Naive B cell (primary cell): ENCODE results near the gene C14orf180. TPM values are rescaled to one million over a fixed set of nuclear protein-coding genes. Genes with fewer than 3 reads are reported as not detected.
A peak's percentile ranks its signal among the peaks of the same experiment; 100 is the strongest.

Source experiments
- ATAC-seq, 2 donors: fragments of 150-1000 bp; cut with Tn5 transposase; 2 replicates each; pipeline ENCODE4 v1.10.0; 2021; ENCODE audit warnings: low read depth in 2 of 2, mild to moderate bottlenecking in 2 of 2, moderate library complexity in 2 of 2
- DNase-seq: peaks from one replicate; pipeline ENCODE4 v3.0.0; 2022
- H3K27ac Mint-ChIP-seq, 6 donors: one replicate each; pipeline ENCODE4 v1.8.0; 2020 to 2022; ENCODE audit warnings: mild to moderate bottlenecking in 6 of 6, mixed read lengths in 6 of 6, moderate library complexity in 5 of 6, inconsistent platforms in 2 of 6
- H3K27me3 Mint-ChIP-seq, 3 donors: one replicate each; pipeline ENCODE4 v1.8.0; 2021 to 2022; ENCODE audit warnings: mixed read lengths in 3 of 3, mild to moderate bottlenecking in 1 of 3
- H3K36me3 Mint-ChIP-seq, 2 donors: one replicate each; pipeline ENCODE4 v1.8.0; 2020 to 2022; ENCODE audit warnings: mixed read lengths in 2 of 2, inconsistent platforms in 1 of 2, mild to moderate bottlenecking in 1 of 2
- H3K4me1 Mint-ChIP-seq, 3 donors: one replicate each; pipeline ENCODE4 v1.8.0; 2020 to 2022; ENCODE audit warnings: mixed read lengths in 3 of 3, inconsistent platforms in 1 of 3, mild to moderate bottlenecking in 1 of 3, moderate library complexity in 1 of 3
- H3K4me3 Mint-ChIP-seq, 8 donors: one replicate each; pipeline ENCODE4 v1.8.0; 2020 to 2022; ENCODE audit warnings: mild to moderate bottlenecking in 8 of 8, mixed read lengths in 8 of 8, moderate library complexity in 8 of 8, inconsistent platforms in 2 of 8
- H3K9me3 Mint-ChIP-seq, 7 donors: one replicate each; pipeline ENCODE4 v1.8.0; 2020 to 2022; ENCODE audit warnings: mixed read lengths in 7 of 7, mild to moderate bottlenecking in 5 of 7, inconsistent platforms in 2 of 7, moderate library complexity in 1 of 7
- polyA plus RNA-seq, 6 donors: library from polyadenylated mRNA; unstranded; fragments of 300-500 nt; fragmentation: Illumina TruSeq; gene quantifications; one replicate each; pipeline ENCODE4 v1.2.3, GENCODE V29; 2021; ENCODE audit warnings: low read depth in 6 of 6

Gene C14orf180
- polyA plus RNA-seq, 6 donors from 2014 or later, result not detected

DNA sequence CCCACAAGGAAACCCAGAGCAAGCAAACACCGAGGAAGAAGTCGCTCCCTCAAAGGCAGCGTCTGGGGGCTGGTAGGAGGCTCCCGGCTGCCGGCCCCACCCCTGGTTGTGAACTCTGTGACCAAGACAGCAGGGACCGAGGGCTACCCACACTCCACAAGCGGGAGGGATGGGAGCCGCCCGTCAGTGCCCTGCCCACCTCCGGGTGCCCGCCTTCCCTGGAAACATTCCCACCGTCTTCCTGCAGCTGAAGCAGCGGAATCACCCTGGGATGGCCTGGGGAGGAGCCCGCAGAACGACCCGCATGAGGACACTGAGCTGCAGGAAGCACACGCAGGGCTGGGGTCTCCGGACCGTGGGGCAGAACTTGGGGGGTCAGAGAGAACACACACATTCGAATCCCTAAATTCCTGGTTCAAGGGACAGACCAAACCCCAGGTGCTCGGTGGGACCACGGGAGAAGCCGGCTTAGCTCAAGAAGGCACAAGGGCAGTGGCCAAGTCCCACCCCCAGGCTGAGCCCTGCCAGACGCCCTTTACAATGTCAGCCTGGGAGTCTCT, 33.5 kb upstream of the C14orf180 start:
- DNase-seq, result no peak
- no peak overlapping the region for H3K4me3 Mint-ChIP-seq
- peaks cover 0 to 8% (median 0%) of the 10 kb centered on the region in 7 donors for H3K9me3 Mint-ChIP-seq
- ATAC-seq, result no peak
- H3K27me3 Mint-ChIP-seq, result peaks cover 33 to 68% (median 51%) of the 10 kb centered on the region in 3 donors
- H3K4me1 Mint-ChIP-seq, result no peaks in the 10 kb centered on the region
- no peak overlapping the region for H3K27ac Mint-ChIP-seq
- no peaks in the 10 kb centered on the region for H3K36me3 Mint-ChIP-seq

GRCh38 chr14:104546591-104547309, 32.8 kb upstream of the C14orf180 start:
- DNase-seq (no peak), ATAC-seq (no peak)
- peaks cover 34 to 69% (median 50%) of the 10 kb centered on the region in 3 donors for H3K27me3 Mint-ChIP-seq
- no peak overlapping the region for H3K27ac Mint-ChIP-seq
- peaks cover 0 to 8% (median 0%) of the 10 kb centered on the region in 7 donors for H3K9me3 Mint-ChIP-seq
- H3K4me1 Mint-ChIP-seq, result no peaks in the 10 kb centered on the region
- H3K4me3 Mint-ChIP-seq, result no peak overlapping the region
- H3K36me3 Mint-ChIP-seq, result no peaks in the 10 kb centered on the region

GRCh38 chr14:104547310-104547997, 32.1 kb upstream of the C14orf180 start:
- H3K27ac Mint-ChIP-seq, result no peak overlapping the region
- no peaks in the 10 kb centered on the region for H3K4me1 Mint-ChIP-seq
- DNase-seq (no peak), ATAC-seq (no peak)
- H3K9me3 Mint-ChIP-seq, result peaks cover 0 to 8% (median 0%) of the 10 kb centered on the region in 7 donors
- no peaks in the 10 kb centered on the region for H3K36me3 Mint-ChIP-seq
- no peak overlapping the region for H3K4me3 Mint-ChIP-seq
- H3K27me3 Mint-ChIP-seq, result peaks cover 34 to 69% (median 43%) of the 10 kb centered on the region in 3 donors

DNA sequence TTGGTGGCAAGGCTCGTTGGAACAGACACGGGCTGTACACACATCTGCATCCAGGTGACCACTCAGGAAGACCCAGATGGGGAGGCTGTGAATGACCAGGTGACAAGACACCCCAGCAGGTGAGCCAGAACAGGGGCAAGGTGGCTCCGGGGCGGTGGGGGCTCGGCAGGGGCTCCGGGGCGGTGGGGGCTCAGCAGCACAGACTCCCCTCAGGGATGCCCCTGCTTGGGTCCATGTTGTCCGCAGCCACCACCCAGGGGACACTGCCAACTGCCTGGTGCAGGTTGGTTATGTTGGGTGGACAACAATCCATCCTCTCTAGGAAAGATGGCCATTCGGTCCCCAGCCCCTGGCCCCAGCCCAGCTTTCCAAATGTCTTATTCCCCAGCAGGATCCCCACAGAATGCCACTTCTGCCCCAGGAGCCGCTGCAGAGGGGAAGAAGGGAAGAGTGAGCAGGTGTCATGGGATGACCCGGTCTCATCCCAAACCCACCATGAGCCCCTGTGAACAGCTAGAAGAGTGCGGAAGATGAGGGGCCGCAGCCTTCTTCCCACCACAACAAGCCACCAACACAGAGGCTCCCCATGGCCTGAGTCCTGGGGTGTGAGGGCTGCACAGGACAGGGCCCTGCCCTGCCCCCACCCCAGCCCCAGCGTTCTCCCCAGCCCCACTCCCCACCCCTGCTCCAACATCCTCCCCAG, 31.4 kb upstream of the C14orf180 start:
- H3K27me3 Mint-ChIP-seq, result peaks cover 28 to 68% (median 36%) of the 10 kb centered on the region in 3 donors
- DNase-seq, result no peak
- no peak for ATAC-seq

DNA sequence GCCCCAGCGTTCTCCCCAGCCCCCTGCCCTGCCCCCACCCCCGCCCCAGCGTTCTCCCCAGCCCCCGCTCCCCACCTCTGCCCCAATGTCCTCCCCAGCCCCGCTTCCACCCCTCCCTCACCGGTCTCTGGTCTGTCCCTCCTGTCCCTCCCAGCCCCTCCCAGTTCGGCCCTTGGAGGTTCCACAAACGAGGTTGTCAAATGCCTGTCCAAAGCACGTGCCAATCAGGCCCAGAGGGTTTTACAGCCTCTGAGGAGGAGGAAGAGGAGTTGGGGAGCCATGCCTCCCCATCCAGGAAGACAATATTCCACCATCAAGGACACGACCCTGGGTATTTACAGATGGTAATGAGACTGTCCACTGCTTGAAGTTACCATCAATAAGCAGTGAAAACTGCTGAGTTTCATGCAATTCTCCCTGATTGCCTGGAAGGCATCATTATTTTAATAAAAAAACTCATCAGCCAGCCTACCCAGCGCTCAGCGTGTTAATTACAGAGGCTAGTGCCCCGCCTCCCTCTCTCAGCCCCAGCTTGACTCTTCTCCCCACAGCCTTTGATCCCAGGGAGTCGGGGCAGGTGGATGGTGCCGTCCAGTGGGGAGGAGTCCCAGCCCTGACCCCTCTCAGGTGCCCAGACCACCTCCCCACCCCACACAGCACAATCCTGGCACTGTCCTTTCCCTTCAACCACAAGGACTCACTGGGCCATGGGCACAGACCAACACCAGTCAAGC, 30.6 kb upstream of the C14orf180 start:
- Mint-ChIP-seq H3K4me1 (no peaks in the 10 kb centered on the region), H3K27me3 (peaks cover 24 to 59% (median 36%) of the 10 kb centered on the region in 3 donors)
- no peak for DNase-seq

More for the DNA sequence above, 31.4 kb upstream of the C14orf180 start:
- Mint-ChIP-seq H3K4me1 (no peaks in the 10 kb centered on the region), H3K4me3 (no peak overlapping the region), H3K36me3 (no peaks in the 10 kb centered on the region), H3K9me3 (peaks cover 0 to 8% (median 0%) of the 10 kb centered on the region in 7 donors), H3K27ac (no peak overlapping the region)

GRCh38 chr14:104549536-104550339, 29.8 kb upstream of the C14orf180 start:
- Mint-ChIP-seq H3K4me1 (no peaks in the 10 kb centered on the region), H3K4me3 (no peak overlapping the region), H3K9me3 (peaks cover 0 to 8% (median 0%) of the 10 kb centered on the region in 7 donors), H3K27me3 (peaks cover 20 to 53% (median 32%) of the 10 kb centered on the region in 3 donors), H3K36me3 (no peaks in the 10 kb centered on the region), H3K27ac (peak overlapping the region in 1 of 6 donors; percentile 32)
- DNase-seq (no peak), ATAC-seq (no peak)

More for the DNA sequence above, 30.6 kb upstream of the C14orf180 start:
- Mint-ChIP-seq H3K4me3 (no peak overlapping the region), H3K36me3 (no peaks in the 10 kb centered on the region), H3K9me3 (peaks cover 0 to 8% (median 0%) of the 10 kb centered on the region in 7 donors), H3K27ac (no peak overlapping the region)
- ATAC-seq, result no peak

DNA sequence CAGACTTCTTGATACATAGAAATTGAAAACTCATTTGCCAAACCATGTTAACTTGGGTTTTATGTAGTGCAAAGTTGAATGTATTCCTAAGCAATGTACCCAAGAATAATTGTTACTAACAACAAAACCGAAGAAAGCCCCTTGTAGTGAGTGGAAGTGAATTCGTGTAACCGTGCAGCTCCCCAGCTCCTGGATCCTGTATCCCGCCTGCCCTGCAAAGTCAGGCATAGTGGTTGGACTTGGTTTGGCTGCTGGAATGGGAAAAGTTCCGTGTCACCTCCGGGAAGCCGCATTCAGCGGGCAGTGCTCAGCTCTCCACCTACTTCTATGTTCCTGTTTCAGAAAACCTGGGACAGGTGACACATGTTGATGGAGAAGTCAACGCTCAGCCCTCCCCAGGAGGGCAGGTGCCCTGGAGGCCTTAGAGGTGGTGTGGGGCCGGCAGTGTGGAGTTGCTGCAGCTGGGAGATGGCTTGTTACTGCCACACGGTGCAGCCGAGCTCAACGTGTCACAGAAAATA, 29.2 kb upstream of the C14orf180 start:
- H3K27ac Mint-ChIP-seq, result peak overlapping the region in 1 of 6 donors; percentile 32
- no peak overlapping the region for H3K4me3 Mint-ChIP-seq

DNA sequence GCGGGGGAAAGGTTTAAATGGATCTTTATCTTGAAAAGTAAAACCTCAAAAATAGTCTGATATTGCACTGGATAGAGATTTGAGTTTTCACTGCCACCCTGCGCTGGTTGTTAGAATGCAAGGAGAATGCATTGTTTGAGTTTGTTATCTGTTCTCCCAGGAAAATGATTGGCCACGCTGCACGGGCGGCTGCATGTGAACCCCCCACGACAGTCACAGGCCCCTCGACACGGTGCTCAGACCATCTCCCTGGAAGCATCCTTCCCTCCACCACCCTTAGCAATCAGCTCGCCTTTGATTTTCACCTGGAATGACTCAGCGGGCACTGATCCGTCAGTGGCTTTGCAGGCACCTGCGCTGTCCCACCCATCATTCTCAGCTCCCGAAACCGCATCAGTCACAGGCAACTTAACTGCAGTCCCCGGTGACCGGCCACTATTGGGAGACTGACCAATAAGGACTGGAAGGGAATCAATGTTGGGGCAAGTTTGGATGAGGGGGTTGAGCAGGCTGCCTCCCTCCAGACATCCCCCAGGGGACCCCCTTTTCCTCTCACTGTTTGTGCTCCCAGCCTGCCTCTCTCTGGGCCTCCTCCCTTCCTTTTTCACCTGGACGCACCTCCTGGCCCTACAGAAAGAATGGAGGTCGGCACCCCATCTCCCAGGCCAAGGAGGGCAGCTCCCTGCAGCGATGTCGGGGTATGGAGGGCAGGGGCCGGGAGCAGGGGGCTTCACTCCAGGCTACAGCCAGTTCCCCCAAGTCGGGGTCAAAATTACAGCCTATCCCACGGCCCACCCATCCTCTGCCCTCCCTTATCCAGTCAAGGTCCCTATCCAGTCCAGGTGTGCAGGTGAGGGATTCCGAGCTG, 28.5 kb upstream of the C14orf180 start:
- H3K4me3 Mint-ChIP-seq, result peak overlapping the region in 1 of 8 donors; percentile 64
- H3K36me3 Mint-ChIP-seq, result no peaks in the 10 kb centered on the region
- no peaks in the 10 kb centered on the region for H3K4me1 Mint-ChIP-seq
- ATAC-seq (no peak), DNase-seq (no peak)
- H3K9me3 Mint-ChIP-seq, result peaks cover 0 to 8% (median 0%) of the 10 kb centered on the region in 7 donors
- peak overlapping the region in 1 of 6 donors; percentile 58 for H3K27ac Mint-ChIP-seq
- H3K27me3 Mint-ChIP-seq, result peaks cover 16 to 41% (median 24%) of the 10 kb centered on the region in 3 donors

More for the DNA sequence above, 29.2 kb upstream of the C14orf180 start:
- peaks cover 0 to 8% (median 0%) of the 10 kb centered on the region in 7 donors for H3K9me3 Mint-ChIP-seq
- no peaks in the 10 kb centered on the region for H3K36me3 Mint-ChIP-seq
- H3K27me3 Mint-ChIP-seq, result peaks cover 16 to 46% (median 25%) of the 10 kb centered on the region in 3 donors
- no peaks in the 10 kb centered on the region for H3K4me1 Mint-ChIP-seq
- ATAC-seq (no peak), DNase-seq (no peak)

- H3K27me3 Mint-ChIP-seq, result peaks cover 16 to 31% (median 17%) of the 10 kb centered on the region in 3 donors
- ATAC-seq, result no peak
- DNase-seq, result no peak
- H3K9me3 Mint-ChIP-seq, result peaks cover 0 to 8% (median 0%) of the 10 kb centered on the region in 7 donors
- H3K36me3 Mint-ChIP-seq, result no peaks in the 10 kb centered on the region
- no peaks in the 10 kb centered on the region for H3K4me1 Mint-ChIP-seq
- peak overlapping the region in 1 of 6 donors; percentile 70 for H3K27ac Mint-ChIP-seq
- no peak overlapping the region for H3K4me3 Mint-ChIP-seq
Measured at GRCh38 chr14:104551851-104552737, 27.5 kb upstream of the C14orf180 start.

DNA sequence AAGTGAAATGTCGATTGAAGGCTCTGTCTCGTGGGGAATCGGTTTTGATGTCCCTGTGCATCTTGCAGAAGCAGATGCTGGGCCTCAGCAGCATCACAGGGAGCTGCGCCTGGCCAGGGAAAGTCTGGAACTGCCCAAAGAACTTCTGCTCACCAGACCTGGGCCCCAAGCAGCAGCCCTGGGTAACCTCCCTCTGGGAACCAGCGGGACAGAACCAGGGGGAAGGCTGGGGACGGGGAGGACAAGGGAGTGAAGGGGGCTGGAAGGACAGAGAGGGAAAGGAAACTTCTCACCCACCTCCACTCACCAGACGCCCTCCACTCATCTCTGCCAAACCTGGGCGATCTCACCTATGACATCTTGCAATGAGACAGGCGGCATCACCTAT, 26.8 kb upstream of the C14orf180 start:
- Mint-ChIP-seq H3K36me3 (no peaks in the 10 kb centered on the region), H3K27ac (no peak overlapping the region)
- no peak for ATAC-seq

More for the DNA sequence above, 26.8 kb upstream of the C14orf180 start:
- no peak overlapping the region for H3K4me3 Mint-ChIP-seq
- DNase-seq, result no peak
- H3K4me1 Mint-ChIP-seq, result no peaks in the 10 kb centered on the region
- peaks cover 16 to 25% (median 17%) of the 10 kb centered on the region in 3 donors for H3K27me3 Mint-ChIP-seq
- peaks cover 0 to 8% (median 0%) of the 10 kb centered on the region in 7 donors for H3K9me3 Mint-ChIP-seq
